DND-41 (cell line): ENCODE results near the gene APOBEC3H.

Source experiments
- CTCF ChIP-seq: IDR thresholded peaks from 2 replicates; pipeline ENCODE4 v1.5.1; 2012; ENCODE audit warnings: borderline replicate concordance, low read length, moderate library complexity, mild to moderate bottlenecking; ENCODE audit not compliant: poor library complexity, severe bottlenecking; ENCODE audit errors: extremely low read depth
- EZH2 ChIP-seq: IDR thresholded peaks from 3 replicates; pipeline ENCODE4 v1.6.1; 2012; ENCODE audit warnings: borderline replicate concordance, low read depth, mild to moderate bottlenecking, moderate library complexity, low read length, inconsistent platforms; ENCODE audit not compliant: severe bottlenecking

DNA sequence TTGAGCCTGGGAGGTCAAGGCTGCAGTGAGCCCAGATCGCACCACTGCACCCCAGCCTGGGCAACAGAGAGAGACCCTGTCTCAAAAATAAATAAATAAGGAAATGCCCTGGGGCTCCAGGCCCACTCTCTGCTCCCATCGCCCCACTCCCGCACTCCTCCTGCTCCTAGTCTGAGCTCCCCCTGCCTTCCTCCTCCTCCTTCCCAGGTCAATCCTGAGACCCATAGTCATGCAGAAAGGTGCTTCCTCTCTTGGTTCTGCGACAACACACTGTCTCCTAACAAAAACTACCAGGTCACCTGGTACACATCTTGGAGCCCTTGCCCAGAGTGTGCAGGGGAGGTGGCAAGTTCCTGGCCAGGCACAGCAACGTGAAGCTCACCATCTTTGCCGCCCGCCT lies 26.9 kb upstream of the APOBEC3H start:
- no peak for TF ChIP-seq CTCF
- TF ChIP-seq EZH2, result no peak
